Calu3 (cell line): Measurements from ENCODE around the gene TMEM108. TPM values are rescaled to one million over a fixed set of nuclear protein-coding genes. Genes with fewer than 3 reads are reported as not detected.

ENCODE experiments used
- BruUV-seq: library from RNA; stranded (reverse); fragments of 400-500 nt; replicated peaks from 2 replicates; lab custom pipeline; 2021; lab: Mats Ljungman, UMichigan
- CTCF ChIA-PET: fragments of 300-600 bp; sonication (Branson Sonifier 250); formaldehyde crosslinking; loops from one replicate; lab custom pipeline; 2022; ENCODE audit warnings: antibody characterized with exemption; lab: Charles Lee
- DNase-seq: peaks from one replicate; pipeline ENCODE4 v3.0.0; 2022
- H3K27ac Mint-ChIP-seq: one replicate; pipeline ENCODE4 v1.8.0; 2022; ENCODE audit warnings: mixed read lengths; ENCODE audit not compliant: unreplicated experiment
- H3K27me3 Mint-ChIP-seq: one replicate; pipeline ENCODE4 v1.8.0; 2022; ENCODE audit warnings: mixed read lengths; ENCODE audit not compliant: unreplicated experiment
- H3K36me3 Mint-ChIP-seq: one replicate; pipeline ENCODE4 v1.8.0; 2022; ENCODE audit warnings: mild to moderate bottlenecking, moderate library complexity, mixed read lengths; ENCODE audit not compliant: insufficient read depth, unreplicated experiment
- H3K4me1 Mint-ChIP-seq: one replicate; pipeline ENCODE4 v1.8.0; 2022; ENCODE audit warnings: mild to moderate bottlenecking, low read depth, mixed read lengths; ENCODE audit not compliant: unreplicated experiment
- H3K4me3 Mint-ChIP-seq: one replicate; pipeline ENCODE4 v1.8.0; 2022; ENCODE audit warnings: mild to moderate bottlenecking, low read depth, moderate library complexity, mixed read lengths; ENCODE audit not compliant: unreplicated experiment
- H3K9me3 Mint-ChIP-seq: one replicate; pipeline ENCODE4 v1.8.0; 2022; ENCODE audit warnings: low read depth, mixed read lengths; ENCODE audit not compliant: unreplicated experiment
- intact Hi-C: fragments of 100-400 bp; cut with micrococcal nuclease; formaldehyde crosslinking; loops from one replicate; pipeline ENCODE4 v1.10.0; 2022; ENCODE audit not compliant: unreplicated experiment
- total RNA-seq: library from RNA; stranded (reverse); gene quantifications from 2 replicates; pipeline ENCODE4 v1.2.3, GENCODE V29; 2022
- TF ChIP-seq, protein P1 (sequence below): fragments of 200-600 bp; IDR thresholded peaks from one replicate; pipeline ENCODE4 v1.8.0; 2022; ENCODE audit warnings: antibody characterized with exemption; ENCODE audit not compliant: unreplicated experiment

TMEM108 gene
- total RNA-seq, 1 experiment from 2014 or later = not detected

- Mint-ChIP-seq H3K27me3 (peaks cover 91% of the 10 kb centered on the region), H3K36me3 (no peaks in the 10 kb centered on the region), H3K4me3 (no peak overlapping the region), H3K27ac (no peak overlapping the region), H3K9me3 (no peaks in the 10 kb centered on the region), H3K4me1 (no peaks in the 10 kb centered on the region)
- CTCF ChIA-PET = interaction anchor here (0.8 kb wide), 1 partner anchor 14 kb away, joined by 3 read pairs; no protein-coding TSS in a partner anchor
- no TSS peak for BruUV-seq
- intact Hi-C loops = no loop called here
- TF ChIP-seq, protein P1, sequence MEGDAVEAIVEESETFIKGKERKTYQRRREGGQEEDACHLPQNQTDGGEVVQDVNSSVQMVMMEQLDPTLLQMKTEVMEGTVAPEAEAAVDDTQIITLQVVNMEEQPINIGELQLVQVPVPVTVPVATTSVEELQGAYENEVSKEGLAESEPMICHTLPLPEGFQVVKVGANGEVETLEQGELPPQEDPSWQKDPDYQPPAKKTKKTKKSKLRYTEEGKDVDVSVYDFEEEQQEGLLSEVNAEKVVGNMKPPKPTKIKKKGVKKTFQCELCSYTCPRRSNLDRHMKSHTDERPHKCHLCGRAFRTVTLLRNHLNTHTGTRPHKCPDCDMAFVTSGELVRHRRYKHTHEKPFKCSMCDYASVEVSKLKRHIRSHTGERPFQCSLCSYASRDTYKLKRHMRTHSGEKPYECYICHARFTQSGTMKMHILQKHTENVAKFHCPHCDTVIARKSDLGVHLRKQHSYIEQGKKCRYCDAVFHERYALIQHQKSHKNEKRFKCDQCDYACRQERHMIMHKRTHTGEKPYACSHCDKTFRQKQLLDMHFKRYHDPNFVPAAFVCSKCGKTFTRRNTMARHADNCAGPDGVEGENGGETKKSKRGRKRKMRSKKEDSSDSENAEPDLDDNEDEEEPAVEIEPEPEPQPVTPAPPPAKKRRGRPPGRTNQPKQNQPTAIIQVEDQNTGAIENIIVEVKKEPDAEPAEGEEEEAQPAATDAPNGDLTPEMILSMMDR = no peak
- DNase-seq = no peak
Observed at GRCh38 chr3:133408366-133408765, 370.2 kb downstream of the TMEM108 start.

GRCh38 chr3:133408961-133409360, 370.8 kb downstream of the TMEM108 start:
- Mint-ChIP-seq H3K27me3 (peaks cover 97% of the 10 kb centered on the region), H3K4me3 (no peak overlapping the region)
- intact Hi-C loops = no loop called here

DNA sequence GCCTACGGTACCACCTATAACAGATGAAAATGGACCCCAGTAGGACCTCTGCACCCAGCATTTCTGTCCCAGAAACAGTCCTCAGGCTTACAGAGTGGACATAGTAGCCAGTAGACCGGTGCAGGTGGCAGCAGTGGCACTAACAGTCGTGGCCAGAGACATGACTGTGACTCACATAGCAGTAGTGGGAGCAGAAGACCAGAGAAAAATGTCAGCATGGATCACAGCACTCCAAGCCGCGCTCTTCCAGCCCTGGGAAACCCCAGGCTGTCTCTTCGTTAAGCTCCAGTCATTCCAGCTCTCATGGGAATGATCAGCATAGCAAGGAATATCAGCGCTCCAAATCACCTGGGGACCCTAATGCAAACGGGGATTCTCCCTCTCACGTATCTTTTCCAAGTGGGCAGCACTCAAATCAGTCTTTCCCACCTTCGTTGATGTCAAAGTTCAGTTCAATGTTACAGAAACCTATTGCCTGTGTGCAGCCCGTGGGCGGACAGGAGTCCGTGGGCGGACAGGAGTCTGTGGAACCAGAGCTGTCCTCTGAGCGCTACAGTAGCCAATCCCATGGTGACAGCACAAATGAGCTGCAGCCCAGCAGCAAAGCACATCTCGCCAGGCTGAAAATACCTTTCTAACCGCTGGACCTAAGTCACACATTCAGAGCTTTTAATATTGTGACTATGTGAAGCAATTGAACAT, 372.2 kb downstream of the TMEM108 start:
- TF ChIP-seq, protein P1 = no peak
- CTCF ChIA-PET = interaction anchor here (0.5 to 1.1 kb wide), 3 partner anchors 28 to 630 kb away, joined by 3 to 4 read pairs (median 3); no protein-coding TSS in a partner anchor
- BruUV-seq = no TSS peak
- Mint-ChIP-seq H3K27me3 (peaks cover 100% of the 10 kb centered on the region), H3K4me3 (no peak overlapping the region), H3K4me1 (no peaks in the 10 kb centered on the region), H3K27ac (no peak overlapping the region), H3K36me3 (no peaks in the 10 kb centered on the region), H3K9me3 (no peaks in the 10 kb centered on the region)
- intact Hi-C loops = no loop called here
- DNase-seq = no peak

More at GRCh38 chr3:133408961-133409360, 370.8 kb downstream of the TMEM108 start:
- Mint-ChIP-seq H3K27ac (no peak overlapping the region), H3K9me3 (no peaks in the 10 kb centered on the region), H3K4me1 (no peaks in the 10 kb centered on the region), H3K36me3 (no peaks in the 10 kb centered on the region)
- TF ChIP-seq, protein P1 = no peak
- CTCF ChIA-PET = interaction anchor here (0.8 kb wide), 1 partner anchor 13 kb away, joined by 3 read pairs; no protein-coding TSS in a partner anchor
- no peak for DNase-seq
- BruUV-seq = no TSS peak

DNA sequence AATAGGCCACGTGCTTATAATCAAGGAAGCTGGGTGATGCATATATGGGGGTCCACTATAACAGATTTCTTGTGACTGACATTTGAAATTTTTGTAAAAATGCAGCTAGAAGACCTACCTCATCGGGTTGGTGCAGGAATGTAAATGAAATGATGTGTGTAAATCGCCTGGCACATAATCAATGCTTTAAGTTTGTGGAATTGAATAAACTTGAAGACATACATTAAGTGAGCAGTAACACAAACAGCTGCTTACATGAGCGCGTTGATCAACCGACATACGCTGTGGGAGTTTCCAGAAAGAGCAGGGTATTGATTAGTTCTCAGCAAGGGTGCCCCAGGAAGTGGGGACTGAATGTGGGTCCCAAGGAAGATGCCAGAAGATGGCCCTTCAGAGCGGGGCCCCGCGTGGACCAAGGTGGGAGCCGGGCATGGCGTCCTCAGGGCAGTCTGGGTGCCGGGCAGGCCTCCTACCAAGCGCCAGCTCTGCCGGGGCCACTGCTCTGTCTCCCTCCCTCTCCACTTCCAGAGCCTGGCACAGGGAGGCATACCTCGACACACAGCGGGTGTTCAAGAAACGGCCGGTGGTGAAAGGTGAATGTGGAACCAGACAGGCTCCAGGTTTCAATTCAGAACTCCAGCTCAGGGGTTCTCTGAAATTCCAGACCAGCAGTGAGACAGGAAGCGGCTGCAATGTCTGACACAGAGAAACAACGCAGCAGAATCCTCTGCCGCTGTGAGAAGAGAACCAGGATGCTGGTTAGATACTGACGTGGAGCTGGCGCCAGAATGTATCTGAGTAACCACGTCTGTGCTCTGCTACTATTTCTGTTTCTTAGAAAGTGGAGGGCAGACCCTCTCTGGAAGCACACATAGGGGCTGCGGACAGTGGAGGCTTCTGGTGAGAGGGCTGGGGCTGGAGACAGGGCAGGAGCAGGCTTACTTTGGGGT, 374.3 kb downstream of the TMEM108 start:
- CTCF ChIA-PET = interaction anchor here (0.6 kb wide), 1 partner anchor 77 kb away, joined by 4 read pairs; no protein-coding TSS in a partner anchor
- Mint-ChIP-seq H3K4me3 (no peak overlapping the region), H3K27ac (no peak overlapping the region)

More for the DNA sequence above, 374.3 kb downstream of the TMEM108 start:
- Mint-ChIP-seq H3K27me3 (peaks cover 91% of the 10 kb centered on the region), H3K4me1 (no peaks in the 10 kb centered on the region), H3K36me3 (no peaks in the 10 kb centered on the region), H3K9me3 (no peaks in the 10 kb centered on the region)
- no peak for DNase-seq
- TF ChIP-seq, protein P1 = no peak
- intact Hi-C loops = no loop called here
- BruUV-seq = no TSS peak
